Stomach smooth muscle (tissue), 2 donors: ENCODE results near the gene SARDH.

Experiments
- H3K27ac ChIP-seq: one replicate; pipeline ENCODE4 v1.7.0; 2013; ENCODE audit warnings: mild to moderate bottlenecking, low read length, inconsistent platforms
- H3K27me3 ChIP-seq, 2 donors: one replicate each; pipeline ENCODE4 v1.7.0; 2013; ENCODE audit warnings: low read length in 2 of 2; ENCODE audit not compliant: insufficient read depth in 2 of 2, control insufficient read depth in 1 of 2
- H3K36me3 ChIP-seq, 2 donors: one replicate each; pipeline ENCODE4 v1.7.0; 2013; ENCODE audit warnings: low read length in 2 of 2; ENCODE audit not compliant: control insufficient read depth in 2 of 2, insufficient read depth in 2 of 2
- H3K4me1 ChIP-seq: one replicate; pipeline ENCODE4 v1.7.0; 2013; ENCODE audit warnings: low read length; ENCODE audit not compliant: control insufficient read depth, insufficient read depth
- H3K4me3 ChIP-seq, 2 donors: one replicate each; pipeline ENCODE4 v1.7.0; 2013; ENCODE audit warnings: low read length in 2 of 2
- H3K9ac ChIP-seq, 2 donors: one replicate each; pipeline ENCODE4 v1.7.0; 2013; ENCODE audit warnings: low read length in 2 of 2, mild to moderate bottlenecking in 1 of 2
- H3K9me3 ChIP-seq, 2 donors: one replicate each; pipeline ENCODE4 v1.7.0; 2013; ENCODE audit warnings: low read length in 2 of 2; ENCODE audit not compliant: control insufficient read depth in 2 of 2
- donor health status: healthy.
- donor health status: Pancreatic carcinoma.

Gene SARDH

DNA sequence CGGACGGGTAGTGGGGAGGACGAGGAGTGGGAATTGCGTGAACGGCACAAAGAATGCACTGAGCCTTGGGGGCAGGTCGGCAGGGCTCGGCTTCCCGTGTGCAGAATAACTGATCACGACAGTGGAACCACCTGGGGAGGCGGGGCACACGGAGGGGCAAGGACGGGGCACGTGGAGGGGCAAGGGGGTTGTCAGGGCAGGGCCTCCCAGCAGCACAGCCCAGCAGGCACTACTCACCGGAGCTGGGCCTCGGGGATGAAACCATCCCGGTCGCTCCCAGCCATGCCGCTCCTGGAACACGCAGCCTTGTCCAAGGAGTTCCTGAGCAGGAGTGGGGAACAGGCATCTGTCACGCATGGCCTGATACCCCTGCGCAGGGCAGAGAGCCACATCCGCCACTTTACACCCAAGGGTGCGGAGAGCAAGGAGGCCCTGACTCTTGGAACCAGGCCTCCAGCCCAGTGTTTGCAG lies 33.4 kb downstream of the SARDH start:
- Histone ChIP-seq H3K4me1 (peaks cover 15% of the 10 kb centered on the region), H3K4me3 (no peak overlapping the region), H3K9ac (no peak overlapping the region), H3K9me3 (no peaks in the 10 kb centered on the region), H3K27ac (no peak overlapping the region), H3K36me3 (no peaks in the 10 kb centered on the region), H3K27me3 (peaks cover 2 to 15% of the 10 kb centered on the region in 2 donors)

DNA sequence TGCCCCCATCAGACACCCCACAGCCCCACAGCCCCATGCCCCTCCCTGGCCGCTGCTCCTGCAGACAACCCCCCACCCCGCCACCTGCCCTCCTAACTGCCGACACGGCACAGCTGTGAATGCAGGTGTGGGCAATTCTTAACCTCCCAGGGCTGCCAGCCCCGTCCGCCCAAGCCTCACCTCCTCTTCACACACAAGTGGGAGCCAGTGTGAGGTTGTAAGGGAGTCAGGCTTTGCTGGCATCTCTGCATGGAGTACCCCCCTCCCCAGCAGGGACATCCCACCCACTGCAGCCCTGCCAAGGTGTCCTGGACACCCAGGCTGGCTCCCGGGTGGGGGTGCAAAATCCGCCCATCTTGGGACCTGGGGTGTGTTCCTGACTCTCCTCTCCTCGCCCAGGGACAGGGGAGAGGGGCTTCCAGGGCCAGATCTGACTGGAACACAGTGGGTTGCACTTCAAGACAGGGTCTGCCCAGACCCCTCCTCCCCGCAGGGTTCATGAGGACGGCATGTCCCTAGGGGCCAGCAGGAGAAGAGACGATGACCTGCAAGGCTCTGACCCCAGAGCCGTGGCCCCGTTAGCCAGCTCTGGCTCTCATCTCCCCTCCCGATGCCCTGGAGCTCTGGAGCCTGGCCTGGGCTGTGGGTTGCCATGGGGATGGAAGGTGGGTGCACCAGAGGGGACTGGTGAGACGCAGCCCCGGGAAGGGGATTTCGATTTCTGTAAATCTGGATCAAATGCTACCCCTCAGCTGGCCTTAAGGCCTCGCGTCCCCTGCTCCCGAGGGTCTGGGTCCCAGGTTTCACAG lies 34.4 kb downstream of the SARDH start:
- H3K4me3 ChIP-seq, result no peak overlapping the region
- no peak overlapping the region for H3K9ac ChIP-seq
- H3K27ac ChIP-seq, result no peak overlapping the region

DNA sequence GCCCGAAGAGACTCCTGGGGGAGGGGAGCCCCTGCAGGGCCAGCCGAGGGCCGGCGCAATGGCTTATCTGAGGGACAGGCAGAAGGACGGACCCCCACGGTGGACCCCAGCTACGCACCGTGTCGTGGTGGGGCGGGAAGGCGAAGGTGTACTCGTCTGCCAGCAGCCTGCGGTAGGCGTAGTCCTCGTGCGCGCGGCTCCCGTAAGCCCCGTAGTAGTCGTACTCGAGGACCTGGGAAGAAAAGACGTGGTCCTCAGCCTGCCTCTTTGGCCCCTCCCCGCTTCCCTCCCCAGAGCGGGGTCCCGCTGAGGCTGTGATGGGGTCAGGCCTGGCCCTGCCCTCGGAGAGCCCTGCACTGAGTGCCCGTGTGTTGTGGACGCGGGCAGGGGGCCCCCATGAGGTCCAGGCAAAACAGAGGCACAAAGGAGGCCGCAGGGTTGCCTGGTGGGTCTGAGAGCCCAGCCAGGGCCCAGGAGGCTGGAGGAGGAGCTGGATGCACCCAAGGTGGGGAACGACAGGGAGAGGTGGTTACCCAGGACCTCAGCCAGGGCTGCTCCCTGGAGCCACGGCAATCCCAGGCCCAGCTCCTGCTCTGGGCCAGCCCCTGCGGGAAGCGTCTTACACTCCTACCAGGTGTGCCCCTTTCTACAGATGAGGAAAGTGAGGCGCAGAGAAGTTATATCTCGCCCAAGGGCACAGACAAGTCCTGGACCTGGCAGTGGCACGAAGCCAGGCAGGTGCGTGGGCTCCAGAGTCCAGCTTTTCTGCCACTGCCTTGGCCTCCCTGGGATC lies 35.2 kb downstream of the SARDH start:
- Histone ChIP-seq H3K4me3 (peak overlapping the region; percentile 51 to 67), H3K9me3 (no peaks in the 10 kb centered on the region), H3K27ac (no peak overlapping the region)

More for the DNA sequence above, 34.4 kb downstream of the SARDH start:
- Histone ChIP-seq H3K36me3 (no peaks in the 10 kb centered on the region), H3K4me1 (peaks cover 15% of the 10 kb centered on the region), H3K27me3 (peaks cover 2 to 15% of the 10 kb centered on the region in 2 donors), H3K9me3 (no peaks in the 10 kb centered on the region)

DNA sequence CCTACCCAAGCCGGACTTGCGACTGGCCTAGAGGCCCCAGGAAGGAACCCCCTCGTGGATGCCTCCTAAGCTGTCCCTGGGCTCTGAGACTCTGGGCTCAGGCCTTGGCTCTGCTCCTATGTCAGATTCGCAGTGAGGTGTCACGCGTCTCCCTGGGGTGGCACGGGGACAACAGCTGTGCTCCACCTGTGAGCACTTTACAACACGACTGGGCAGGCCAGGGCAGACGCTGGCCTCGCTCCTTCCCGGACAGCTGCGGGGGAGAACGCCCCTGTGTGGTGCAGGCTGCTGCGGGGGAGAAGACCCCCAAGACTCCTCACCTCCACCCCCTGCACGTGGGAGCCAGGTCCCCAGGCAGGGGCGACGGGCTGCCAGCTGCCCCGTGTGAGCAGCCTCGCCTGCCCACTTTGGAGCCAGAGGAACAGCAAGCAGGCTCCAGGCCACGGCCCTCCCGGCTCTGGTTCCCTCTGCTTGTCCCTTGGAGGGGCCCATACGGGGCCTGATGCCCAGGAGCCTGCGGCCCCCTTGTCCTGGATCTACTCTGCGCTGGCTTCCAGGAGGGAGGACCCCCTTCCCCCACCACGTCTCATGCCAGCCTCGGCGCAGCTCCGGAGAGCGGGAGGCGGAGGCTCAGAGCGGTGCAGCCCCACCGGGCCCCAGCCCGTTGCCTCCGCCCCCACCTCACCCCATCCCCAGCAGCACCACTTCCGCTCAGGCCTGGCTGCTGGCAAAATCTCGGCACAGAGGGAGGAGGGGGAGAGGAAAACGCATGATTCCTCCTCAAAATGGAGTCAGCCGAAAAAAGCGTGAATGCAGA lies 36.0 kb downstream of the SARDH start:
- Histone ChIP-seq H3K27me3 (peaks cover 2 to 15% of the 10 kb centered on the region in 2 donors), H3K4me1 (peaks cover 12% of the 10 kb centered on the region), H3K9me3 (no peaks in the 10 kb centered on the region), H3K36me3 (no peaks in the 10 kb centered on the region), H3K27ac (no peak overlapping the region), H3K9ac (peak overlapping the region in 1 of 2 donors; percentile 67), H3K4me3 (peak overlapping the region; percentile 51 to 67)

More for the DNA sequence above, 35.2 kb downstream of the SARDH start:
- Histone ChIP-seq H3K36me3 (no peaks in the 10 kb centered on the region), H3K27me3 (peaks cover 2 to 15% of the 10 kb centered on the region in 2 donors), H3K4me1 (peaks cover 15% of the 10 kb centered on the region), H3K9ac (peak overlapping the region in 1 of 2 donors; percentile 67)

DNA sequence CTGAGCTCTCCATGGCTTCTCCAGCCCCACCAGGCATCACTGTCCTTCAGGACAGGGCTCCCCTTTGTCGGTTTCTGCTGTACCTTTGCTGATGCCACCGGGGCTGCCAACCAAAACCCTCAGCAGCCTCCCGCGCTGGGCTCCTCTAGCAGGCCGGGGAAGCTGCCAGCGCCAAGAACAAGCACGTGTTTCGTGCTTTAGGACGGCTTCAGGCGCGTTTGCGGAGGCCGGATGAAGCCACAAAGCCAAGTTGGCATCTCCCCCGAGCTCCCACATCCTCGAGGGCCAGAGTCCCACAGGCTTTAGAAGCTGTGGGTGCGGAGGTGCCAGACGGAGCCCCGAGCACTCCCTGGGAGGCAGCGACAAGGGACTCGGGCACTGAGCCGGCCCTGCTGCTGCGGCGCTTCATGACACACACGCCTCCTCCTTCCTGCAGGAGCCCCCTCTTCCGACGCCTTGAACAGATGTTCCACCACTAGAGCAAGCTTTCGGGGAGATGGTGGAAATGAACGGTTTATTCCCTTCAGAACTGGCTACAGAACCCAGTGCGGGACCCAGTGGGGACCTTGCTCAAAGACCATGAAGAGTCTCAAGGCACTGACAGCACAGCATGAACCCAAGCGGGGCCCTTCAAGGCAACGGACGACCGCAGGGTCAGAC lies 36.7 kb downstream of the SARDH start:
- no peak overlapping the region for H3K27ac ChIP-seq
- H3K4me3 ChIP-seq, result no peak overlapping the region
- H3K36me3 ChIP-seq, result no peaks in the 10 kb centered on the region
- peaks cover 2 to 15% of the 10 kb centered on the region in 2 donors for H3K27me3 ChIP-seq
- H3K4me1 ChIP-seq, result peaks cover 12% of the 10 kb centered on the region
- no peak overlapping the region for H3K9ac ChIP-seq
- no peaks in the 10 kb centered on the region for H3K9me3 ChIP-seq

DNA sequence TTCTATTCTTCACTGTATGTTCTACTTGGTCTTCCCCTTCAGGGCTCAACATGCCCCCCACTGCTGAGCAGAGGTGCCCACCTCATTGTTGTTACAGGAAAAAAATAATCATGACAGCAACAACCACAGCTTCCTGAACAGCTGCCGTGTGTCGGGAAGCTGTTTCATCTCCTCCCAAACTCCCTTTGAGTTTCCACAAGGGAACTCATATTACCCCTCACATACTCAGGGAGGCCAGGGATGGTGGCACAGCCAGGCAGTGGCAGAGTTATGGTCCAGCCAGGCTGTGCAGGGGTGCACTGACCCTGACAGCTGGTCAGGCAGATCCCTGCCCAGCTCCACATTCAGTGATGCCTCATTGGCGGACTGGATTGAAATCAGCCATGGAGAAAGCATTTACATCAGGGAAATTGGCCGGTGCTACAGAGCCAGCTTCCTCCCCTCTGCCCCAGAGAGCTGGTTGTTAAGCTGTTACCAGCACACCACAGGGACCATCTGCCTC lies 37.3 kb downstream of the SARDH start:
- no peaks in the 10 kb centered on the region for H3K36me3 ChIP-seq
- no peak overlapping the region for H3K4me3 ChIP-seq
- no peak overlapping the region for H3K27ac ChIP-seq
- H3K9ac ChIP-seq, result no peak overlapping the region
- peaks cover 2 to 15% of the 10 kb centered on the region in 2 donors for H3K27me3 ChIP-seq
- peaks cover 12% of the 10 kb centered on the region for H3K4me1 ChIP-seq
- H3K9me3 ChIP-seq, result no peaks in the 10 kb centered on the region

DNA sequence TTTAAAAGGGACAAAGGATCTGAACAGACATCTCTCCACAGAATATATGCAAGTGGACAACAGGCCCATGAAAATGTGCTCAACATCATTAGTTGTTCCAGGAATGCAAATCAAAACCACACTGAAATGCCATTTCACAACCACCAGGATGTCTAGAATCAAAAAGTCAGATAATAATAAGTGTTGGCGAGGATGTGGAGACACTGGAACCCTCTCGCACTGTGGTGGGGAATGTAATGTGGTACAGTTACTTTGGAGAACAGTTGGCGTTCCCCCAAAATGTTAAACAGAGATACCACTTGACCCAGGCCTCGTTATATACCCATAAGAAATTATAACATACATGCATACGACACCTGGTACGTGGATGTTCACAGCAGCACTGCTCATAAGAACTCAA lies 38.6 kb downstream of the SARDH start:
- Histone ChIP-seq H3K27me3 (peaks cover 2 to 15% of the 10 kb centered on the region in 2 donors), H3K9ac (no peak overlapping the region), H3K4me3 (no peak overlapping the region), H3K4me1 (peaks cover 12% of the 10 kb centered on the region), H3K27ac (no peak overlapping the region), H3K36me3 (no peaks in the 10 kb centered on the region), H3K9me3 (no peaks in the 10 kb centered on the region)

DNA sequence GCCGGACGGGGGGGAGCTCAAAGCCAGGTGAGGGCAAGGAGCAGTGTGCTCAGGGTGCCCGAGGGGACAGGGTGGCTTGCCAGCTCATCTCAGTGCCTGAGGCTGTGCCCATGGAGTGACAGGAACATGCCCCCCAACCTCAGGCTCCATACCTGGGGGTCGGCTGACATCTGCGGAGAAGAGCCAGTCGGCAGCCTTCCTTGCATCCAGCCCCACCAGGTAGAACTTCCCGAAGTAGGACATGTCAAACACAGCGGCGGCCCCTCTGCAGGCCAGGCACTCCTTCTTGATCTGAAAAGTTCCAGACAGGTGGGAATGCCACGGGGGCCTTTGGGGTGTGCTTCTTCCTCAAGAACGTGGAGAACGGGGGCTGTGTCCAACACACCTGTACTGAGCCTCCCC lies 42.1 kb downstream of the SARDH start:
- Histone ChIP-seq H3K9ac (no peak overlapping the region), H3K27ac (no peak overlapping the region), H3K4me3 (no peak overlapping the region), H3K9me3 (no peaks in the 10 kb centered on the region), H3K4me1 (no peaks in the 10 kb centered on the region), H3K36me3 (no peaks in the 10 kb centered on the region), H3K27me3 (peaks cover 0 to 2% of the 10 kb centered on the region in 2 donors)

DNA sequence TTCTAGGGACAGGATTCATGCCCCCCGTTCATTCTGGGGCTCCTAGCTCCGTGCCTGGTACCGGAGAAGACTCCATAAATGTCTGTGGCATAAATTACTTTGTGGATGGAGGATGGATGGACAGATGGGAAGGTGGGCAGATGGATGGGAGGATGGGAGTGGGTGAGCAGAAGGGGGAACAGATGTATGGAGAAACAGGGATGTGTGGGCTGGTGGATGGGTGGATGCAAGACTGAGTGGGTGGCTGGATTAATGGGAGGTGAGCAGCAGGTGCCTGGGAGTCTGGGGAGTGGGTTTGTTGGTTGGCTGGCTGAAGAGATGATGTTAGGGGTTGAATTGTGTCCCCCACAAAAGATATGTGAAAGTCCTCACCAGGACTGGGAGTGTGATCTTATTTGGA lies 43.5 kb downstream of the SARDH start:
- H3K27ac ChIP-seq, result no peak overlapping the region
- H3K9me3 ChIP-seq, result no peaks in the 10 kb centered on the region
- H3K9ac ChIP-seq, result no peak overlapping the region
- H3K4me3 ChIP-seq, result no peak overlapping the region
- no peaks in the 10 kb centered on the region for H3K27me3 ChIP-seq
- H3K4me1 ChIP-seq, result no peaks in the 10 kb centered on the region
- H3K36me3 ChIP-seq, result no peaks in the 10 kb centered on the region
